ENCODE measurements around the gene DOK6. TPM values are rescaled to one million over a fixed set of nuclear protein-coding genes. Genes with fewer than 3 reads are reported as not detected.
"Not testable (repeated sequence)": the region's sequence is repeated elsewhere in the genome, so short reads cannot be mapped to it uniquely, and the experiment has no call there.

Gene DOK6
- 10 to 100 TPM; 17.1 to 21.7 (median 19.1) TPM for polyA plus RNA-seq (ENCODE audit: insufficient read length in 3 of 3)
- long read RNA-seq, donor 1, full-length matches to known transcripts, result 5 of 5 reads
- long read RNA-seq, donor 1, partial matches to known transcripts, result 0 of 5 reads
- long read RNA-seq, donor 1, other reads (novel, unspliced or antisense), result 0 of 5 reads
- long read RNA-seq, donor 2, full-length matches to known transcripts, result 3 of 3 reads
- long read RNA-seq, donor 2, partial matches to known transcripts, result 0 of 3 reads
- long read RNA-seq, donor 2, other reads (novel, unspliced or antisense), result 0 of 3 reads
- long read RNA-seq, donor 3, full-length matches to known transcripts, result 3 of 3 reads
- long read RNA-seq, donor 3, partial matches to known transcripts, result 0 of 3 reads
- long read RNA-seq, donor 3, other reads (novel, unspliced or antisense), result 0 of 3 reads
- long read RNA-seq, donor 4, full-length matches to known transcripts, result 1 of 1 reads
- long read RNA-seq, donor 4, partial matches to known transcripts, result 0 of 1 reads
- long read RNA-seq, donor 4, other reads (novel, unspliced or antisense), result 0 of 1 reads
- long read RNA-seq, donor 5, result 0 reads
- long read RNA-seq, donor 6, full-length matches to known transcripts, result 2 of 2 reads
- long read RNA-seq, donor 6, partial matches to known transcripts, result 0 of 2 reads
- long read RNA-seq, donor 6, other reads (novel, unspliced or antisense), result 0 of 2 reads
- long read RNA-seq, donor 7, full-length matches to known transcripts, result 1 of 1 reads
- long read RNA-seq, donor 7, partial matches to known transcripts, result 0 of 1 reads
- long read RNA-seq, donor 7, other reads (novel, unspliced or antisense), result 0 of 1 reads
- long read RNA-seq, donor 8, result 0 reads
- long read RNA-seq, donor 9, full-length matches to known transcripts, result 3 of 3 reads
- long read RNA-seq, donor 9, partial matches to known transcripts, result 0 of 3 reads
- long read RNA-seq, donor 9, other reads (novel, unspliced or antisense), result 0 of 3 reads
- long read RNA-seq, donor 10, result 0 reads
- long read RNA-seq, donor 11, full-length matches to known transcripts, result 8 of 8 reads
- long read RNA-seq, donor 11, partial matches to known transcripts, result 0 of 8 reads
- long read RNA-seq, donor 11, other reads (novel, unspliced or antisense), result 0 of 8 reads
- long read RNA-seq, donor 12, full-length matches to known transcripts, result 3 of 3 reads
- long read RNA-seq, donor 12, partial matches to known transcripts, result 0 of 3 reads
- long read RNA-seq, donor 12, other reads (novel, unspliced or antisense), result 0 of 3 reads
- long read RNA-seq, donor 13, result 0 reads
- long read RNA-seq, donor 14, full-length matches to known transcripts, result 2 of 2 reads
- long read RNA-seq, donor 14, partial matches to known transcripts, result 0 of 2 reads
- long read RNA-seq, donor 14, other reads (novel, unspliced or antisense), result 0 of 2 reads
- long read RNA-seq, donor 15, result 0 reads
- long read RNA-seq, donor 16, full-length matches to known transcripts, result 11 of 11 reads
- long read RNA-seq, donor 16, partial matches to known transcripts, result 0 of 11 reads
- long read RNA-seq, donor 16, other reads (novel, unspliced or antisense), result 0 of 11 reads

DNA sequence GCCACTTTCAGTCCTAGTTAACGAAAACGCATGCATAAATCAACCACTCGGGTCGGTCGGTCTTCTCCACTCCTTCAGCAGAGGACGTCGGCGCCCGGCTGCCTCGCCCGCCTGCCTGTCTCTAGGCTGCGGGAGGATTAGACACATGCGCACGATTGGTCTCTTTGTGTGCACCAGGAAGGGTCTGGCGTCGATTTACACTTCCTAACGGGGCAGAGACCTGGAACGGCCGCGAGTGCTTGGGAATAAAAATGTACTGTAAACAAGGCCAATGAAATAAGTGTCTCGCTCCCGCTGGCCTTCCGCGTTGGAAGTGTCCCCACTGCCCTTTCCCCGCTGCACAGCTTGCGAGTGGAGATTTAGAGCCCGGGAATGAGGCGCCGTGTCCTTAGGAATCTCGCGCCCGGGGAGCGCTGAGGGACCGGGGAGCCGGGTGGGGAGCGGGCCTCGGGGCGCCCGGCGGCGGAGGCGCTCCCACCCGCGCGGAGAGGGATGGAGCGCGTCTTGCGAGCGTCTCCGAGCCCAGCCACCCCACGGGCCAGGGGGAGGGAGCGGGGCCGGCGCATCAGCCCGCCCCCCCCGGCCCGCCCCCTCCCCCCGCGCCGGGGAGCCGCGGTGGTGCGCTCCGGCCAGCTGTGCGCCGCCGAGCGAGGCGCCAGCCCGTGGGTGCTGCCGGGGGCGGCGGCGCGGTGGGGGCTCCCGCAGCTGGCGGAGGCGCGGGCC lies at the start of gene DOK6:
Gene DOK6 (plus strand): TSS at position 636 of the 723 bp plus-strand sequence.
- peak in 10 of 11 donors; percentile 53 to 76 (median 65) for DNase-seq (ENCODE audit: extremely low read depth in 1 of 11, low read depth in 9 of 11, low spot score in 4 of 11)

DNA sequence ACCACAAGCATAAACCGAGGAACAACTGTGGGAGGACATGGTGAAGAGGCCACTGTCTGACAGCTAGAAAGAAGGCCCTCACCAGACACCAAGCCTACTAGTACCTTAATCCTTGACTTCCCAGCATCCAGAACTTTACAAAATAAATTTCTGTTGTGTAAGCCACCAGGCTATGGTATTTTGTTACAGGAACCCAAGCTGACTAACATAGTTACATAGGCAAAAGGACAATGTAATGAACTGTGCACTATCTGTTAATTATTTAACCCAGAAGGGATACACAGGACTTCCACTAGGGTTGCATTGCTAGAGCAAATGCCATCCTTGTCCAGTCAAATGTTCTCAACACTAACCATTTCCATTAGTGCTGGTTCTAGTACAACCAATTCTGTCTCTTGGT lies 47.7 kb upstream of the DOK6 start:
- no peak for DNase-seq (ENCODE audit: extremely low read depth in 1 of 11, low read depth in 9 of 11, low spot score in 4 of 11)

- DNase-seq (ENCODE audit: extremely low read depth in 1 of 11, low read depth in 9 of 11, low spot score in 4 of 11), result no peak
Observed at GRCh38 chr18:69357590-69357989, 43.1 kb upstream of the DOK6 start.

GRCh38 chr18:69358212-69358895 lies 42.3 kb upstream of the DOK6 start:
- DNase-seq (ENCODE audit: extremely low read depth in 1 of 11, low read depth in 9 of 11, low spot score in 4 of 11), result no peak

DNA sequence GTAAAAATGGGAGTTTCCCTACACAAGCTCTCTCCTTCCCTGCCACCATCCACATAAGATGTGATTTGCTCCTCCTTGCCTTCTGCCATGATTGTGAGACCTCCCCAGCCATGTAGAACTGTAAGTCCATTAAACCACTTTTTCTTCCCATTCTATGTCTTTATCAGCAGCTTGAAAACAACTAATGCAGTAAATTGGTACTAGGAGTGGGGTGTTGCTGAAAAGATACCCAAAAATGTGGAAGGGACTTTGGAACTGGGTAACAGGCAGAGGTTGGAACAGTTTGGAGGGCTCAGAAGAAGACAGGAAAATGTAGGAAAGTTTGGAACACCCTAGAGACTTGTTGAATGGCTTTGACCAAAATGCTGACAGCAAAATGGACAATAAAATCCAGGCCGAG lies 40.9 kb upstream of the DOK6 start:
- DNase-seq (ENCODE audit: extremely low read depth in 1 of 11, low read depth in 9 of 11, low spot score in 4 of 11), result not testable (repeated sequence)

DNA sequence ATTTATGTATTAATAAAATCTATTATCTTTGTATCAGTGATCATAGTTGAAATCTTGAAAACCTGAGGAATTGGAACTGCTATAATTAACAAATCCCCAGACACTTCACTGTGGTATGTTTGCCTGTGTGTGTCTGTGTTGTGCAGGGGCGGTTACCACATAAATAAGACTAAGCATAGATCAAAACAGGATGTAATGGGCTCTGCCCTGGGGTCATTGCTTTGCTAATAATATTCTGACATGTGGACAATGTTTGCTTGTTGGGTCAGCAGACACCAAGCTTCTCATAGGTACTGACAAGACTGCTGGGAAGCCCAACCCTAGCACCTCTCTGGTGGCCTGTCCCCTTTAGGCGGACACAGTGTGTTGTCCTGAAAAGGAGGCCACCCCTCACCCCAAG lies 35.8 kb upstream of the DOK6 start:
- no peak for DNase-seq (ENCODE audit: extremely low read depth in 1 of 11, low read depth in 9 of 11, low spot score in 4 of 11)

- no peak for DNase-seq (ENCODE audit: extremely low read depth in 1 of 11, low read depth in 9 of 11, low spot score in 4 of 11)
Observed at GRCh38 chr18:69365658-69366057, 35.0 kb upstream of the DOK6 start.

DNA sequence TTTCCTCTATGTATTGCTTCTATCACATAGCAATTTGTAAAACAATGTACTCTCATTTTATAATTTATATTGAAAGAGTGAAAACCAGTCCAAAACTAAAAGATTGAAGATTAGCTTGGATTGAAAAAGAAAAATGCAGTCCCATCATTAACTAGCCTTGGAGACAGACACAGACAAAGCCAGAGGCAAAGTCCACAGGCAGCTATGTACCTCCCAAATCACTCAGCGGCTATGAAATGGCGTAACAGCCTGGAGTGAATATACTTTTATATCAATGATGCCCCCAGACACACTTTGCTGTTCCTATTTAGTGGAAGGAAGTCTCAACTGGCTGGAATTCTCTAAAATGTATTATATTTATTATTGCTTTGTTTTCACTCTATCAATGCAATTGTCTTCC lies 33.6 kb upstream of the DOK6 start:
- peak in 1 of 11 donors; percentile 22 for DNase-seq (ENCODE audit: extremely low read depth in 1 of 11, low read depth in 9 of 11, low spot score in 4 of 11)

- DNase-seq (ENCODE audit: extremely low read depth in 1 of 11, low read depth in 9 of 11, low spot score in 4 of 11), result no peak
Observed at GRCh38 chr18:69371729-69372128, 29.0 kb upstream of the DOK6 start.

DNA sequence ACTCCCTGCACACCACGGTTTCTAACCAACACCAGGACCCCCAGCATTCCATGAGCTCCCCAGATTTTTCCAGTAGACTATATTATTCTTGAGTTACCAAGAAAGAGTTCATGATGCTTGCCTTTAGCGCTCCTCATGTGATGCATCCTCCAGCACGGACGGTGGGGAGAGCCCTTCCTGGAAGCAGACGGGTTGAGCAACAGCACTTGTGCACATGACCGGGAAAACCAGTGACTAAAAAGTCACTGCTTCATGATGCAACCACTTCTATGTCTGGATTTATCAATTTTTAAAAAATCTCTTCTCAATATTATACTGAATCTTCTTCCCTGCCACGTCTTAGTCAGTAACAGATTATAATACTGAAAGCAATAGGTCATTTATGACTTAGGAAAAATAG lies 20.4 kb upstream of the DOK6 start:
- DNase-seq (ENCODE audit: extremely low read depth in 1 of 11, low read depth in 9 of 11, low spot score in 4 of 11), result no peak

- DNase-seq (ENCODE audit: extremely low read depth in 1 of 11, low read depth in 9 of 11, low spot score in 4 of 11), result no peak
Observed at GRCh38 chr18:69383186-69383585, 17.5 kb upstream of the DOK6 start.

DNA sequence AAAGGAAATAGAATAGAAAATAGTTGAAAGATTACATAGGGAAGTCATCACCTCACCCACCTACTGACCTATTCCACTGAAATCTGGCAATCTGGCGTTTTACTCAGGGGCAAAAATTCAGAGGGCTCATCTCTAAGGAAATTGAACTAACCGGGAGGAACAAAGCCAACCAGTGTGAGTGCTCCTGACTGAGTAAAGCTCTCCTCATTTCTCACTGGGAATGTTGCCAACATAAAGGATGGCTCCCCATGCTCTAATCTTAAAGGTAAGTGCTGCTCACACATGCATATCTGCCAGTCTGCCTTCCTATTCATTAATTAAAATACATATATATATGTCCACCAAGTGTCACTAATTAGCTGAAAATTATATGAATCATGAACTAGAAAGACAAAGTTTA lies 13.5 kb upstream of the DOK6 start:
- no peak for DNase-seq (ENCODE audit: extremely low read depth in 1 of 11, low read depth in 9 of 11, low spot score in 4 of 11)

GRCh38 chr18:69388222-69388621 lies 12.5 kb upstream of the DOK6 start:
- no peak for DNase-seq (ENCODE audit: extremely low read depth in 1 of 11, low read depth in 9 of 11, low spot score in 4 of 11)

GRCh38 chr18:69397096-69397495 lies 3.6 kb upstream of the DOK6 start:
- DNase-seq (ENCODE audit: extremely low read depth in 1 of 11, low read depth in 9 of 11, low spot score in 4 of 11), result no peak

- no peak for DNase-seq (ENCODE audit: extremely low read depth in 1 of 11, low read depth in 9 of 11, low spot score in 4 of 11)
Observed at GRCh38 chr18:69399253-69399652, 1.4 kb upstream of the DOK6 start.

GRCh38 chr18:69400976-69401225 lies 213 bp downstream of the DOK6 start:
- DNase-seq (ENCODE audit: extremely low read depth in 1 of 11, low read depth in 9 of 11, low spot score in 4 of 11), result peak in 3 of 11 donors; percentile 6 to 17 (median 9)

GRCh38 chr18:69401226-69401971 lies 711 bp downstream of the DOK6 start:
- peak in 6 of 11 donors; percentile 6 to 34 (median 20) for DNase-seq (ENCODE audit: extremely low read depth in 1 of 11, low read depth in 9 of 11, low spot score in 4 of 11)
